Neural cell (in vitro differentiated cells): ENCODE data around the gene GINS1. TPM values are rescaled to one million over a fixed set of nuclear protein-coding genes. Genes with fewer than 3 reads are reported as not detected.

Experiments
- H2AFZ ChIP-seq: fragments of 200-600, 300-800 bp; sonication (generic), shearing (Covaris generic); 2 replicates; pipeline ENCODE4 v1.6.0; 2014; ENCODE audit warnings: low read depth, mild to moderate bottlenecking, antibody characterized with exemption, low read length, moderate library complexity
- H3F3A ChIP-seq: fragments of 200-600 bp; shearing (Covaris generic); 2 replicates; pipeline ENCODE4 v1.6.1; 2016; ENCODE audit warnings: mild to moderate bottlenecking, moderate library complexity, mixed read lengths, antibody characterized with exemption, low read length; ENCODE audit not compliant: insufficient read depth, poor library complexity, severe bottlenecking
- H3K27ac ChIP-seq: fragments of 200-600, 300-800 bp; sonication (generic), shearing (Covaris generic); 2 replicates; pipeline ENCODE4 v1.5.1; 2014; ENCODE audit warnings: mild to moderate bottlenecking, low read length, moderate library complexity
- H3K27me3 ChIP-seq: fragments of 300-800, 200-600 bp; sonication (generic), shearing (Covaris generic); 2 replicates; pipeline ENCODE4 v1.6.0; 2014; ENCODE audit warnings: mild to moderate bottlenecking, low read depth, low read length, moderate library complexity; ENCODE audit not compliant: insufficient read depth
- H3K36me3 ChIP-seq: fragments of 300-800, 200-600 bp; sonication (generic), shearing (Covaris generic); 2 replicates; pipeline ENCODE4 v1.5.1; 2014; ENCODE audit warnings: mild to moderate bottlenecking, antibody characterized with exemption, low read length, moderate library complexity; ENCODE audit not compliant: insufficient read depth
- H3K4me2 ChIP-seq: fragments of 300-800, 200-600 bp; sonication (generic), shearing (Covaris generic); 2 replicates; pipeline ENCODE4 v1.6.0; 2014; ENCODE audit warnings: mild to moderate bottlenecking, low read length
- H3K4me3 ChIP-seq: fragments of 300-800, 200-600 bp; sonication (generic), shearing (Covaris generic); 2 replicates; pipeline ENCODE4 v1.5.1; 2014; ENCODE audit warnings: mild to moderate bottlenecking, low read length, moderate library complexity
- H3K79me2 ChIP-seq: fragments of 200-600 bp; shearing (Covaris generic); replicated peaks from 2 replicates; pipeline ENCODE4 v1.6.0; 2014; ENCODE audit warnings: mild to moderate bottlenecking, low read length, moderate library complexity; ENCODE audit not compliant: insufficient read depth
- H3K9ac ChIP-seq: fragments of 300-800, 200-600 bp; sonication (generic), shearing (Covaris generic); 2 replicates; pipeline ENCODE4 v1.6.1; 2016; ENCODE audit warnings: mild to moderate bottlenecking, low read length, mixed read lengths
- H3K9me2 ChIP-seq: fragments of 200-600 bp; shearing (Covaris generic); 2 replicates; pipeline ENCODE4 v1.6.1; 2016; ENCODE audit warnings: mild to moderate bottlenecking, low read length, mixed read lengths; ENCODE audit not compliant: insufficient read depth
- H3K9me3 ChIP-seq: fragments of 200-600, 300-800 bp; sonication (generic), shearing (Covaris generic); 2 replicates; pipeline ENCODE4 v1.6.1; 2016; ENCODE audit warnings: mild to moderate bottlenecking, mixed run types, low read length, moderate library complexity, mixed read lengths
- H4K20me1 ChIP-seq: fragments of 200-600 bp; shearing (Covaris generic); 2 replicates; pipeline ENCODE4 v1.6.1; 2016; ENCODE audit warnings: mild to moderate bottlenecking, mixed run types; ENCODE audit not compliant: insufficient read depth
- CTCF ChIP-seq: fragments of 450-650 bp; IDR thresholded peaks from 2 replicates; pipeline ENCODE4 v1.5.1; 2014; ENCODE audit warnings: antibody characterized with exemption, mild to moderate bottlenecking, moderate library complexity; ENCODE audit not compliant: poor library complexity, severe bottlenecking
- EP300 ChIP-seq: fragments of 450-650 bp; conservative IDR thresholded peaks from 2 replicates; pipeline ENCODE4 v1.6.1; 2014; ENCODE audit warnings: antibody characterized with exemption, mild to moderate bottlenecking, moderate library complexity; ENCODE audit not compliant: poor library complexity, severe bottlenecking
- EZH2 ChIP-seq: fragments of 200-600, 300-800 bp; shearing (Covaris generic), sonication (generic); IDR thresholded peaks from 2 replicates; pipeline ENCODE4 v1.6.1; 2014; ENCODE audit warnings: antibody characterized with exemption, low read length, borderline replicate concordance, mild to moderate bottlenecking; ENCODE audit not compliant: insufficient read depth, poor library complexity, severe bottlenecking
- MXI1 ChIP-seq: fragments of 450-650 bp; conservative IDR thresholded peaks from 2 replicates; pipeline ENCODE4 v1.6.1; 2014; ENCODE audit warnings: antibody characterized with exemption, mild to moderate bottlenecking; ENCODE audit not compliant: poor library complexity, severe bottlenecking
- POLR2AphosphoS5 ChIP-seq: IDR thresholded peaks from 2 replicates; pipeline ENCODE4 v1.6.1; 2012
- RAD21 ChIP-seq: fragments of 450-650 bp; conservative IDR thresholded peaks from 2 replicates; pipeline ENCODE4 v1.6.1; 2014; ENCODE audit warnings: antibody characterized with exemption, mild to moderate bottlenecking, moderate library complexity
- REST ChIP-seq: IDR thresholded peaks from 2 replicates; pipeline ENCODE4 v1.6.1; 2012; ENCODE audit warnings: borderline replicate concordance
- SMC3 ChIP-seq: fragments of 450-650 bp; conservative IDR thresholded peaks from 2 replicates; pipeline ENCODE4 v1.6.1; 2014; ENCODE audit warnings: antibody characterized with exemption, mild to moderate bottlenecking, moderate library complexity; ENCODE audit not compliant: poor library complexity
- TAF1 ChIP-seq: IDR thresholded peaks from 2 replicates; pipeline ENCODE4 v1.6.1; 2012; ENCODE audit warnings: low read depth
- polyA plus RNA-seq: library from polyadenylated mRNA; depleted of rRNA; stranded (reverse); fragments of >200 nt; gene quantifications from 2 replicates; pipeline ENCODE4 v1.2.3, GENCODE V29; 2014

GINS1 gene
- polyA plus RNA-seq, 1 donor from 2014 or later, result 4.5 TPM

GRCh38 chr20:25402583-25402982 is 4.9 kb upstream of the GINS1 start:
- no peak overlapping the region for H2AFZ ChIP-seq
- no peak overlapping the region for H3K4me2 ChIP-seq
- no peak overlapping the region for H3K4me3 ChIP-seq
- peaks cover 9% of the 10 kb centered on the region for H3K9me3 ChIP-seq
- H3K9me2 ChIP-seq, result no peaks in the 10 kb centered on the region
- H3K27ac ChIP-seq, result no peak overlapping the region
- TF ChIP-seq CTCF, result no peak
- TF ChIP-seq RAD21, result no peak
- H3K9ac ChIP-seq, result no peak overlapping the region
- H3K36me3 ChIP-seq, result no peaks in the 10 kb centered on the region
- H3K27me3 ChIP-seq, result no peaks in the 10 kb centered on the region
- no peaks in the 10 kb centered on the region for H4K20me1 ChIP-seq
- H3K79me2 ChIP-seq, result no peaks in the 10 kb centered on the region
- no peaks in the 10 kb centered on the region for H3F3A ChIP-seq

GRCh38 chr20:25408170-25408547 is 686 bp downstream of the GINS1 start:
- Histone ChIP-seq H3K27me3 (no peaks in the 10 kb centered on the region), H3K9me3 (peaks cover 6% of the 10 kb centered on the region), H3F3A (no peaks in the 10 kb centered on the region), H4K20me1 (no peaks in the 10 kb centered on the region), H2AFZ (peak overlapping the region; percentile 45), H3K4me3 (peak overlapping the region; percentile 83), H3K36me3 (no peaks in the 10 kb centered on the region), H3K4me2 (peak overlapping the region; percentile 92), H3K9ac (peak overlapping the region; percentile 50), H3K9me2 (no peaks in the 10 kb centered on the region), H3K27ac (no peak overlapping the region), H3K79me2 (peaks cover 10% of the 10 kb centered on the region)
- TF ChIP-seq MXI1 (no peak), SMC3 (no peak), POLR2AphosphoS5 (no peak), EZH2 (no peak), RAD21 (no peak), EP300 (no peak), REST (no peak), CTCF (no peak), TAF1 (no peak)
